ENCODE results near the gene DCLK2. TPM values are rescaled to one million over a fixed set of nuclear protein-coding genes. Genes with fewer than 3 reads are reported as not detected.

The DCLK2 gene
- total RNA-seq, 2 experiments from 2014 or later: not detected

- no peak overlapping the region for H3K4me3 ChIP-seq (ENCODE audit: low read depth, low read length, poor library complexity, severe bottlenecking)
- no peak for DNase-seq (ENCODE audit: low spot score)
- POLR2A ChIA-PET: no interaction called here
- no peaks in the 10 kb centered on the region for H4K20me1 ChIP-seq (ENCODE audit: insufficient read depth, low read length)
- H3K79me2 ChIP-seq (ENCODE audit: insufficient read depth, low read depth, low read length): no peaks in the 10 kb centered on the region
- H3K9me2 ChIP-seq (ENCODE audit: insufficient read depth, low read length): no peaks in the 10 kb centered on the region
- intact Hi-C loops (cut with micrococcal nuclease; ENCODE audit: unreplicated experiment): no loop called here
- no peaks in the 10 kb centered on the region for H3K36me3 ChIP-seq (ENCODE audit: insufficient read depth, low read length)
- H2AFZ ChIP-seq (ENCODE audit: low read length): no peak overlapping the region
- CTCF ChIA-PET (ENCODE audit: unreplicated experiment): no interaction called here
- H3K9me3 ChIP-seq (ENCODE audit: low read length): no peaks in the 10 kb centered on the region
- H3K27ac ChIP-seq (ENCODE audit: low read depth, low read length, poor library complexity, severe bottlenecking): no peak overlapping the region
- no peak overlapping the region for H3K4me2 ChIP-seq (ENCODE audit: low read length)
- BruUV-seq (replicated peaks): no TSS peak
- H3K4me1 ChIP-seq (ENCODE audit: insufficient read depth, low read length, poor library complexity, severe bottlenecking): no peaks in the 10 kb centered on the region
- TF ChIP-seq CTCF (conservative IDR thresholded peaks at IDR 0.05; ENCODE audit: low read length) (no peak), EZH2phosphoT487 (IDR thresholded peaks at IDR 0.05; ENCODE audit: borderline replicate concordance, low read depth, low read length) (no peak)
These were observed 137.4 kb downstream of the DCLK2 start for GRCh38 chr4:150215601-150216000.

GRCh38 chr4:150216726-150217125 is 138.5 kb downstream of the DCLK2 start:
- DNase-seq (ENCODE audit: low spot score): no peak
- POLR2A ChIA-PET: interaction anchor here (0.6 to 1.1 kb wide), 2 partner anchors 8 to 67 kb away, joined by 3 read pairs; no protein-coding TSS in a partner anchor
- no peak for TF ChIP-seq EZH2phosphoT487 (IDR thresholded peaks at IDR 0.05; ENCODE audit: borderline replicate concordance, low read depth, low read length)
- TF ChIP-seq CTCF (conservative IDR thresholded peaks at IDR 0.05; ENCODE audit: low read length): no peak
- Histone ChIP-seq H3K36me3 (ENCODE audit: insufficient read depth, low read length) (no peaks in the 10 kb centered on the region), H3K4me1 (ENCODE audit: insufficient read depth, low read length, poor library complexity, severe bottlenecking) (no peaks in the 10 kb centered on the region), H3K9me3 (ENCODE audit: low read length) (no peaks in the 10 kb centered on the region), H4K20me1 (ENCODE audit: insufficient read depth, low read length) (no peaks in the 10 kb centered on the region), H3K9me2 (ENCODE audit: insufficient read depth, low read length) (no peaks in the 10 kb centered on the region), H3K4me2 (ENCODE audit: low read length) (no peak overlapping the region), H2AFZ (ENCODE audit: low read length) (no peak overlapping the region), H3K79me2 (ENCODE audit: insufficient read depth, low read depth, low read length) (no peaks in the 10 kb centered on the region), H3K4me3 (ENCODE audit: low read depth, low read length, poor library complexity, severe bottlenecking) (no peak overlapping the region), H3K27ac (ENCODE audit: low read depth, low read length, poor library complexity, severe bottlenecking) (no peak overlapping the region)
- no TSS peak for BruUV-seq (replicated peaks)
- CTCF ChIA-PET (ENCODE audit: unreplicated experiment): no interaction called here
- intact Hi-C loops (cut with micrococcal nuclease; ENCODE audit: unreplicated experiment): no loop called here

- H2AFZ ChIP-seq (ENCODE audit: low read length): no peak overlapping the region
- TF ChIP-seq CTCF (conservative IDR thresholded peaks at IDR 0.05; ENCODE audit: low read length) (peak; percentile 24; the same call in 1 of the 2 replicates), EZH2phosphoT487 (IDR thresholded peaks at IDR 0.05; ENCODE audit: borderline replicate concordance, low read depth, low read length) (no peak)
- POLR2A ChIA-PET: interaction anchor here (0.6 to 1.1 kb wide), 2 partner anchors 8 to 68 kb away, joined by 3 read pairs; no protein-coding TSS in a partner anchor
These were observed 138.9 kb downstream of the DCLK2 start for GRCh38 chr4:150217192-150217591.

More at GRCh38 chr4:150217192-150217591, 138.9 kb downstream of the DCLK2 start:
- intact Hi-C loops (cut with micrococcal nuclease; ENCODE audit: unreplicated experiment): no loop called here
- no peaks in the 10 kb centered on the region for H3K36me3 ChIP-seq (ENCODE audit: insufficient read depth, low read length)
- DNase-seq (ENCODE audit: low spot score): peak; percentile 5
- H4K20me1 ChIP-seq (ENCODE audit: insufficient read depth, low read length): no peaks in the 10 kb centered on the region
- H3K27ac ChIP-seq (ENCODE audit: low read depth, low read length, poor library complexity, severe bottlenecking): no peak overlapping the region
- no peak overlapping the region for H3K4me2 ChIP-seq (ENCODE audit: low read length)
- BruUV-seq (replicated peaks): no TSS peak
- no peaks in the 10 kb centered on the region for H3K9me3 ChIP-seq (ENCODE audit: low read length)
- H3K79me2 ChIP-seq (ENCODE audit: insufficient read depth, low read depth, low read length): no peaks in the 10 kb centered on the region
- H3K9me2 ChIP-seq (ENCODE audit: insufficient read depth, low read length): no peaks in the 10 kb centered on the region
- CTCF ChIA-PET (ENCODE audit: unreplicated experiment): no interaction called here
- H3K4me3 ChIP-seq (ENCODE audit: low read depth, low read length, poor library complexity, severe bottlenecking): no peak overlapping the region
- no peaks in the 10 kb centered on the region for H3K4me1 ChIP-seq (ENCODE audit: insufficient read depth, low read length, poor library complexity, severe bottlenecking)

Data from OCI-LY7 (cell line).